ENCODE results near the gene FAM53A. TPM values are rescaled to one million over a fixed set of nuclear protein-coding genes. Genes with fewer than 3 reads are reported as not detected.

Gene FAM53A
- total and polyA plus RNA-seq, 2 experiments from 2014 or later = 7.1 to 11.8 TPM

GRCh38 chr4:1683261-1683735 lies 815 bp downstream of the FAM53A start:
- Histone ChIP-seq H3K36me3 (no peaks in the 10 kb centered on the region), H3K4me3 (peak overlapping the region; percentile 53), H3K27ac (no peak overlapping the region), H3K4me1 (ENCODE audit: low read depth) (no peaks in the 10 kb centered on the region), H3K27me3 (peaks cover 11% of the 10 kb centered on the region), H3K9me3 (ENCODE audit: low read depth) (no peaks in the 10 kb centered on the region)
- no peak for TF ChIP-seq CTCF (IDR thresholded peaks at IDR 0.05; ENCODE audit: low read depth, low read length)
- DNase-seq (ENCODE audit: low read depth in 1 of 2, low spot score in 1 of 2) = peak in 1 of 2 donors; percentile 84

GRCh38 chr4:1682860-1683259 lies 1.3 kb downstream of the FAM53A start:
- Histone ChIP-seq H3K9me3 (ENCODE audit: low read depth) (no peaks in the 10 kb centered on the region), H3K27me3 (peaks cover 11% of the 10 kb centered on the region), H3K27ac (no peak overlapping the region), H3K4me1 (ENCODE audit: low read depth) (no peaks in the 10 kb centered on the region), H3K36me3 (no peaks in the 10 kb centered on the region), H3K4me3 (no peak overlapping the region)
- no peak for TF ChIP-seq CTCF (IDR thresholded peaks at IDR 0.05; ENCODE audit: low read depth, low read length)
- DNase-seq (ENCODE audit: low read depth in 1 of 2, low spot score in 1 of 2) = no peak

- Histone ChIP-seq H3K9me3 (ENCODE audit: low read depth) (no peaks in the 10 kb centered on the region), H3K4me3 (no peak overlapping the region), H3K27ac (no peak overlapping the region), H3K27me3 (peaks cover 6% of the 10 kb centered on the region), H3K36me3 (no peaks in the 10 kb centered on the region), H3K4me1 (ENCODE audit: low read depth) (no peaks in the 10 kb centered on the region)
- DNase-seq (ENCODE audit: low read depth in 1 of 2, low spot score in 1 of 2) = no peak
- no peak for TF ChIP-seq CTCF (IDR thresholded peaks at IDR 0.05; ENCODE audit: low read depth, low read length)
Observed at GRCh38 chr4:1678244-1678643, 5.9 kb downstream of the FAM53A start.

DNA sequence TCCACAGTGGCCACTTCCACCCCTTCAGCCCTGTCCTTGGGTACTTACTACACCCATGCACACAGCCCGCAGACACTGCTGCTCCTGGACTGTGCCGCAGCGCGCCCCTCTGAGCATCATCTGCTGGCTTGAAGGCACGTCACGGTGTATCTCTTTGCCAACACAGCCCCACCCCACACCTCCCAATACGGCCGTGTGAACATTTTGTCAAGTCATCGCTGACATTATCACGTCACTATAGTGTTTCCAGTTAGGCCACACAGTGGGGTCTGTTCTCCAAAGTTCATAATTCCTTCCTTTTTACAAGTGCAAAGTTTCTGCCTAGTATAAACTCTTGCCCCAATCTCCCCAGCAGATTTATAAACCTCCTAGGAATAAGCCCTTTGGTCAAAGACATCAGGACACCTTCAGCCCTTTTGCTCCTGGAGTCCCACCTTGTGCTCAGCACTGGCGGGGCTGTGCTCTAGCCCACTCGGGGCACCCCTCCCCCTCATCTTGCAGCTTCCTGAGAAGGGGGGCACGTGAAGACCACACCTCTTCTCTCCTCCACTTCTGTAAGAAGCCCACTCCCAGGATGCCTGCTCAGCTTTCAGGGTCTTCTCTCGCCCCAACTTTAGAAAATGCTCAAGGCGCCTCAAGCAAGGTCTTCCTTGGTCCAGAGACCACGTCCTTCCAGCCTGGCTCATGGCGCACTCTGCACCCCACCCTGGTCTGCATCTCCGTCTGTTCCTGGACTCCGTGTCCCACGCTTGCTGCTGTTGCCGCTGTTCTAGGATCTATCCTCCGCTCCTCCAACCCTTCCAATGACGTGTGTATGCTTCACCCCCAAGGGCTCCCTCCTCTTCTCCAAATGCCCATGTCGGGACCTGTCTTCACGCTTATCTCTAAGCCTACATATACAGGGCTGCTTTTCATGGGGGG lies 7.2 kb downstream of the FAM53A start:
- Histone ChIP-seq H3K36me3 (no peaks in the 10 kb centered on the region), H3K27ac (no peak overlapping the region), H3K9me3 (ENCODE audit: low read depth) (no peaks in the 10 kb centered on the region), H3K4me3 (no peak overlapping the region), H3K27me3 (no peaks in the 10 kb centered on the region), H3K4me1 (ENCODE audit: low read depth) (no peaks in the 10 kb centered on the region)
- no peak for DNase-seq (ENCODE audit: low read depth in 1 of 2, low spot score in 1 of 2)
- no peak for TF ChIP-seq CTCF (IDR thresholded peaks at IDR 0.05; ENCODE audit: low read depth, low read length)

DNA sequence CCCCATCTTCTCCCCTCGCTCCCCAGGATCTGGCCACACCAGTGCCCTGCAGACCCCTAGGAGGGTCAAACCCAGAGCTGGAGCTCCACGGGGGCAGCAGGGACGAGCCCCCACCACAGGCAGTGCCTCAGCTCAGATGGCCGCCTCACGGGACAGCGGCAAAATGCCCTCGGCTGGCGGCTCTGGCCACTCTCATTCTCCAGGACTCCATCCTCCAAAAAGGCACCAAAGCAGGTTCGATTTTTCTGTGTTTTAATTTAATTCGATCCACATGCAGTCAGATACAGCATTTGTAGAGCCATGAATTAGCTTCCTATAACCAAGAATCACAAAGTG lies 8.3 kb downstream of the FAM53A start:
- no peaks in the 10 kb centered on the region for H3K4me1 ChIP-seq (ENCODE audit: low read depth)
- TF ChIP-seq CTCF (IDR thresholded peaks at IDR 0.05; ENCODE audit: low read depth, low read length) = no peak
- H3K9me3 ChIP-seq (ENCODE audit: low read depth) = no peaks in the 10 kb centered on the region
- no peak overlapping the region for H3K27ac ChIP-seq
- no peak overlapping the region for H3K4me3 ChIP-seq
- no peak for DNase-seq (ENCODE audit: low read depth in 1 of 2, low spot score in 1 of 2)
- H3K27me3 ChIP-seq = no peaks in the 10 kb centered on the region
- H3K36me3 ChIP-seq = no peaks in the 10 kb centered on the region
